ENCODE measurements around the gene GRM4. TPM values are rescaled to one million over a fixed set of nuclear protein-coding genes. Genes with fewer than 3 reads are reported as not detected.
A peak's percentile ranks its signal among the peaks of the same experiment; 100 is the strongest.

GRM4 gene
- total and polyA plus RNA-seq, 4 donors: not detected

- TF ChIP-seq, protein P1, sequence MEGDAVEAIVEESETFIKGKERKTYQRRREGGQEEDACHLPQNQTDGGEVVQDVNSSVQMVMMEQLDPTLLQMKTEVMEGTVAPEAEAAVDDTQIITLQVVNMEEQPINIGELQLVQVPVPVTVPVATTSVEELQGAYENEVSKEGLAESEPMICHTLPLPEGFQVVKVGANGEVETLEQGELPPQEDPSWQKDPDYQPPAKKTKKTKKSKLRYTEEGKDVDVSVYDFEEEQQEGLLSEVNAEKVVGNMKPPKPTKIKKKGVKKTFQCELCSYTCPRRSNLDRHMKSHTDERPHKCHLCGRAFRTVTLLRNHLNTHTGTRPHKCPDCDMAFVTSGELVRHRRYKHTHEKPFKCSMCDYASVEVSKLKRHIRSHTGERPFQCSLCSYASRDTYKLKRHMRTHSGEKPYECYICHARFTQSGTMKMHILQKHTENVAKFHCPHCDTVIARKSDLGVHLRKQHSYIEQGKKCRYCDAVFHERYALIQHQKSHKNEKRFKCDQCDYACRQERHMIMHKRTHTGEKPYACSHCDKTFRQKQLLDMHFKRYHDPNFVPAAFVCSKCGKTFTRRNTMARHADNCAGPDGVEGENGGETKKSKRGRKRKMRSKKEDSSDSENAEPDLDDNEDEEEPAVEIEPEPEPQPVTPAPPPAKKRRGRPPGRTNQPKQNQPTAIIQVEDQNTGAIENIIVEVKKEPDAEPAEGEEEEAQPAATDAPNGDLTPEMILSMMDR (IDR thresholded peaks at IDR 0.05; ENCODE audit: low read depth, low read length, missing input control): no peak
- TF ChIP-seq ATF3 (IDR thresholded peaks at IDR 0.05) (no peak), FOXA1 (IDR thresholded peaks at IDR 0.05) (no peak), JUND (IDR thresholded peaks at IDR 0.05) (no peak), MAX (IDR thresholded peaks at IDR 0.05) (no peak)
Observed at GRCh38 chr6:34138191-34138590, 7.7 kb downstream of the GRM4 start (continued).

- 54% methylated on average over 2 of the region's 2 CpGs for WGBS
- Histone ChIP-seq H3K4me1 (ENCODE audit: control insufficient read depth in 4 of 4, insufficient read depth in 4 of 4, low read length in 3 of 4) (no peaks in the 10 kb centered on the region), H3K9me3 (ENCODE audit: control insufficient read depth in 4 of 4, low read length in 3 of 4) (no peaks in the 10 kb centered on the region), H3K4me3 (ENCODE audit: low read depth in 1 of 3, low read length in 3 of 3) (no peak overlapping the region), H3K36me3 (ENCODE audit: control insufficient read depth in 4 of 4, insufficient read depth in 3 of 4, low read depth in 1 of 4, low read length in 3 of 4) (no peaks in the 10 kb centered on the region), H3K9ac (ENCODE audit: low read depth in 1 of 2, low read length in 2 of 2) (no peak overlapping the region), H3K27me3 (ENCODE audit: control insufficient read depth in 4 of 4, insufficient read depth in 4 of 4, low read length in 3 of 4) (peaks cover 0 to 6% (median 2%) of the 10 kb centered on the region in 4 donors), H3K27ac (ENCODE audit: low read depth in 1 of 2, low read length in 2 of 2) (no peak overlapping the region)
- DNase-seq (ENCODE audit: low spot score): no peak
- TF ChIP-seq RAD21 (IDR thresholded peaks at IDR 0.05) (no peak), GABPA (IDR thresholded peaks at IDR 0.05 in 1 of 2, conservative IDR thresholded peaks at IDR 0.05 in 1 of 2) (no peak), FOXA1 (IDR thresholded peaks at IDR 0.05) (no peak), NR2F2 (IDR thresholded peaks at IDR 0.05) (no peak), ZBTB33 (IDR thresholded peaks at IDR 0.05) (no peak), ATF3 (IDR thresholded peaks at IDR 0.05) (no peak), FOXA2 (IDR thresholded peaks at IDR 0.05) (no peak), HNF4A (conservative IDR thresholded peaks at IDR 0.05) (no peak)
Observed at GRCh38 chr6:34135541-34135940, 10.3 kb downstream of the GRM4 start.

DNA sequence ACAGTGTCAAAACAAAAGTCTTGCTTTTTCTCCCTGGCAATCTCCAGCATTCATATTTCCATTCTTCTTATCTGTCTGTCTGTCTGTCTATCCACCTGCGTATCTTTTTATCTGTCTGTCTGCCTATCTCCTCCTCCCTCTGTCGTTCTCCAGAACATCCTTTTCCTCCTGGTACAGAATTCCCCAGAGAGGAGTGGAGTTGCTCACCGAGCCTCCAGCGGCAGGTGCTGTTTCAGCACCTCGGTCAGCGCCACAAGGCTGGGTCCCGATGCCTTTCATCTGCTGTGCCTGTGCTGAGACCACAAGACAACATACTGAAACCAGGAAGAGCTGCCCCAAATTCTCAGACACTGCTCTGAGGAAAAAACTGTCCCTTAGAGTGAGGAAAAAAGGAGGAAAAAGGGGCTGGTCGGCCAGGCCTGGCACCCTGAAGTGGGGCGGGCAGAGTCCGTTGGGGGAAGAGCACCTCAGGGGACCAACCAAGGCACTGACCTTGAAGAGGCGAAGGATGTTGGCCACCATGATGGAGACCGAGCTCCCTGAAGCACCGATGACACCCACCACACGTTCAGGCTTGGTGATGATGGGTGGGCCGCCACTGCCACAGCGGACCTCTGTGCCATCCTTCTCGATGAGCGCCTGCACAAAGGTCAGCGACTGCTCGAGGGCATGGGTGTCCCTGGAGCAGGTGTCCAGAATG is 13.3 kb downstream of the GRM4 start:
- no peaks in the 10 kb centered on the region for H3K4me1 ChIP-seq (ENCODE audit: control insufficient read depth in 4 of 4, insufficient read depth in 4 of 4, low read length in 3 of 4)
- DNase-seq (ENCODE audit: low spot score): peak; percentile 57
- peaks cover 0 to 2% (median 0%) of the 10 kb centered on the region in 4 donors for H3K27me3 ChIP-seq (ENCODE audit: control insufficient read depth in 4 of 4, insufficient read depth in 4 of 4, low read length in 3 of 4)
- no peak overlapping the region for H3K4me3 ChIP-seq (ENCODE audit: low read depth in 1 of 3, low read length in 3 of 3)
- no peaks in the 10 kb centered on the region for H3K9me3 ChIP-seq (ENCODE audit: control insufficient read depth in 4 of 4, low read length in 3 of 4)
- TF ChIP-seq REST (IDR thresholded peaks at IDR 0.05) (peak; percentile 99), SP1 (IDR thresholded peaks at IDR 0.05) (no peak), TAF1 (conservative IDR thresholded peaks at IDR 0.05) (no peak), HNF4G (IDR thresholded peaks at IDR 0.05) (no peak), YY1 (IDR thresholded peaks at IDR 0.05) (no peak), GABPA (IDR thresholded peaks at IDR 0.05 in 1 of 2, conservative IDR thresholded peaks at IDR 0.05 in 1 of 2) (no peak), MAX (IDR thresholded peaks at IDR 0.05) (no peak), FOXA1 (IDR thresholded peaks at IDR 0.05) (no peak)
- no peaks in the 10 kb centered on the region for H3K36me3 ChIP-seq (ENCODE audit: control insufficient read depth in 4 of 4, insufficient read depth in 3 of 4, low read depth in 1 of 4, low read length in 3 of 4)
- no peak overlapping the region for H3K27ac ChIP-seq (ENCODE audit: low read depth in 1 of 2, low read length in 2 of 2)
- no peak overlapping the region for H3K9ac ChIP-seq (ENCODE audit: low read depth in 1 of 2, low read length in 2 of 2)
- 54% methylated on average over 20 of the region's 20 CpGs for WGBS
